ENCODE measurements around the gene POLR3B.

Gene POLR3B

DNA sequence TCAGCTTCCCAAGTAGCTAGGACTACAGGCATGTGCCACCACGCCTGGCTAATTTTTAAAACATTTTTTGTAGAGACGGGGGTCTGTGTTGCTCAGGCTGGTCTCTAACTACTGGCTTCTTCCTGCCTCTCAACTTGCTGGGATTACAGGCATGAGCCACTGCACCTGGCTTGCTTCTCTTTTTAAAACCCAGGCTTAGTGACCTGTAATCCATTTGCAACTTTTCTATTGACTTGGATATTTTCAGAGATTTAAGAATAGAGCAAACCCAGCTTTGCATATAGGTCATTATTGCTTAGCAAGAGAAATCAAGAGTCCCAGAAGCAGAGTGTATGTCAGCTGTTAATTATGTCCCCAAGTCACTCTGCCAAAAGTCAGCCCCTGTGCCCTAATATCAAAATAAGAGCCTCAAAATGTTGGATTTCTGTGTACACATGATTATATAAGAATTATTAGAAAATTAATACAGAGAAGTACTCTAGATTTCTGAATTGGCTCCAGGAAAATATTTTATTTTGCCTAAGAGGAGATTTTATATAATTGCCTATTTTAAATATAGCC lies 30.2 kb upstream of the POLR3B start:
- Histone ChIP-seq H3K9me3 (ENCODE audit: control insufficient read depth, low read depth, low read length) (no peaks in the 10 kb centered on the region), H3K4me1 (ENCODE audit: control insufficient read depth, low read depth, low read length) (peaks cover 24% of the 10 kb centered on the region), H3K36me3 (ENCODE audit: control insufficient read depth, low read depth, low read length) (no peaks in the 10 kb centered on the region), H3K9ac (ENCODE audit: low read length) (no peak overlapping the region), H3K27ac (ENCODE audit: low read length) (no peak overlapping the region), H3K27me3 (ENCODE audit: control insufficient read depth, insufficient read depth, low read length) (peaks cover 4% of the 10 kb centered on the region), H3K4me3 (ENCODE audit: low read length) (no peak overlapping the region)

DNA sequence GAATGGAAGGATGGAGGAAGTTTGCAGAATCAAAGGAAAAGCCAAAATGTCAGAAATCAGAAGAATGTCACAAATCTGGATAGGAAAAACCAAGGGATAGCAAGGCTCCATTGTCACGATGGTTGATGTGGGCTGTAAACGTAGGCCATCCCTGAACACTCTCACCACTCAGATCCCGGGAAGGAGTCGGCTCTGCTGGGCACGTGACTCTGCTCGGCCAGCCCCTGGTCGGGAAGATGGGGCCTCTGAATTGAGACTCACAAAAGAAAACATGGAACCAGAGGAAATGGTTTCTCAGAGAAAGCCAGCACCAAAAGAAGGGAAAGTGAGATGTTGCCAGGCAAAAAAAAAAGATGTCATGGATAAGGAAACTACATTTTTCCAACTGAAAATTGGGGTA lies 28.8 kb upstream of the POLR3B start:
- Histone ChIP-seq H3K36me3 (ENCODE audit: control insufficient read depth, low read depth, low read length) (no peaks in the 10 kb centered on the region), H3K4me3 (ENCODE audit: low read length) (no peak overlapping the region), H3K27me3 (ENCODE audit: control insufficient read depth, insufficient read depth, low read length) (peaks cover 4% of the 10 kb centered on the region), H3K9ac (ENCODE audit: low read length) (no peak overlapping the region), H3K9me3 (ENCODE audit: control insufficient read depth, low read depth, low read length) (no peaks in the 10 kb centered on the region), H3K27ac (ENCODE audit: low read length) (no peak overlapping the region), H3K4me1 (ENCODE audit: control insufficient read depth, low read depth, low read length) (peaks cover 24% of the 10 kb centered on the region)

DNA sequence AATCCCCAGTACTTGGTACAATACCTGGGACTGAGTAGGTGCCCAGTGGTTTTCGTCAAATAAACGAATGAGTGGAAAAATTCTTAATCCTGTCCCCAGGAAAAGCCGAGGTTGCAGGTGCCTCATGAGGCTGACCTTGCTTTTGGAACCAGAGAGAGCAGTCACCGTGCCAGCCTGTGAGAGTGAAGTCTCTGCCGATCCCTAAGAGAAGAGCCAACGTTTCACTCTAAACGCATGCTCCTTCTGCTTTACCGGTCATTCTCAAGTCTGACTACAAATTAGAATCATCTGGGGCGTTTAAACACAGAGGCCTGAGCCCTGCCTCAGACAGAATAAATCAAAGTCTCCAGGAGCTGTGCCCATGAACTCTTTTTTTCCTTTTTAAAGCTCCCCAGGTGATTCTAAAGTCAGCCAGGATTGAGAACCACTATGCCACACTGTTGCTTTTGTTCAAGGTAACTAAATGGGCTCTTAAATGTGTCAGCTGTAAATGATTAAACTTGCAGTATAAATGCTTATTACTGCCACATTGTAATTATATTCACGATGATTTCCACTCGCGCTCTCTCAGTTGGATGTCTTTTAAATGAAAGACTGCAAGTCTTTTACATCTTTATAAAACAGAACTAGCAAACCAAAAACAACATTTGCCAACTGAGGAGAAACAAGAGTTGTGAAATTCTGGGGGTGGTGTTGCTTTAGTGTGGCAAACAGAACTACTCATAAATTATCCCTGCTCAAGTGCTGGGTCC lies 28.1 kb upstream of the POLR3B start:
- Histone ChIP-seq H3K9me3 (ENCODE audit: control insufficient read depth, low read depth, low read length) (no peaks in the 10 kb centered on the region), H3K27ac (ENCODE audit: low read length) (no peak overlapping the region), H3K4me3 (ENCODE audit: low read length) (no peak overlapping the region), H3K9ac (ENCODE audit: low read length) (no peak overlapping the region), H3K4me1 (ENCODE audit: control insufficient read depth, low read depth, low read length) (peaks cover 24% of the 10 kb centered on the region), H3K36me3 (ENCODE audit: control insufficient read depth, low read depth, low read length) (no peaks in the 10 kb centered on the region), H3K27me3 (ENCODE audit: control insufficient read depth, insufficient read depth, low read length) (peaks cover 4% of the 10 kb centered on the region)

DNA sequence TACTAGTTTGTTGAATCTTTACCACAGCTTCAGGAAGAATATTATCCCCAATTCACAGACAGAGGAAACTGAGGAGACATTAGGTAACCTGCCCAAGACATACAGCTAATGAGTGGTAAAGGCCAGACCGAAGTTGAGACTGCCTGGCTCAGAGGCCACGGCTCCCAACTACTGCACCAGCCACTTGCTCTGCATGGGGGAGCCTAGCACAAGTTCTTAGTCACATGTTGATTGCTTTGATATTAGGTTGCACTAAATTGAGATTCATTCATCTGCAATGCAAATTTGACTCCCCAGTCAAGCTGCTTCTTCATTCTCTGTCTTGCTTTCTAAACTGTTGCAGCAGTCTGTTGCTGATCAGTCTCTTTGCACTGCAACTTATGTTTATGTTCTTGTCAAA lies 25.9 kb upstream of the POLR3B start:
- Histone ChIP-seq H3K36me3 (ENCODE audit: control insufficient read depth, low read depth, low read length) (no peaks in the 10 kb centered on the region), H3K9ac (ENCODE audit: low read length) (no peak overlapping the region), H3K27me3 (ENCODE audit: control insufficient read depth, insufficient read depth, low read length) (peaks cover 2% of the 10 kb centered on the region), H3K4me1 (ENCODE audit: control insufficient read depth, low read depth, low read length) (peaks cover 24% of the 10 kb centered on the region), H3K4me3 (ENCODE audit: low read length) (no peak overlapping the region), H3K9me3 (ENCODE audit: control insufficient read depth, low read depth, low read length) (no peaks in the 10 kb centered on the region), H3K27ac (ENCODE audit: low read length) (no peak overlapping the region)

- peaks cover 24% of the 10 kb centered on the region for H3K4me1 ChIP-seq (ENCODE audit: control insufficient read depth, low read depth, low read length)
- H3K9me3 ChIP-seq (ENCODE audit: control insufficient read depth, low read depth, low read length), result no peaks in the 10 kb centered on the region
These were observed 25.0 kb upstream of the POLR3B start for GRCh38 chr12:106332536-106332935.

GRCh38 chr12:106333010-106333409 lies 24.5 kb upstream of the POLR3B start:
- no peak overlapping the region for H3K4me3 ChIP-seq (ENCODE audit: low read length)
- no peak overlapping the region for H3K27ac ChIP-seq (ENCODE audit: low read length)
- peaks cover 24% of the 10 kb centered on the region for H3K4me1 ChIP-seq (ENCODE audit: control insufficient read depth, low read depth, low read length)
- no peaks in the 10 kb centered on the region for H3K36me3 ChIP-seq (ENCODE audit: control insufficient read depth, low read depth, low read length)
- H3K9me3 ChIP-seq (ENCODE audit: control insufficient read depth, low read depth, low read length), result no peaks in the 10 kb centered on the region
- H3K9ac ChIP-seq (ENCODE audit: low read length), result no peak overlapping the region
- no peaks in the 10 kb centered on the region for H3K27me3 ChIP-seq (ENCODE audit: control insufficient read depth, insufficient read depth, low read length)

More at GRCh38 chr12:106332536-106332935, 25.0 kb upstream of the POLR3B start:
- Histone ChIP-seq H3K4me3 (ENCODE audit: low read length) (no peak overlapping the region), H3K36me3 (ENCODE audit: control insufficient read depth, low read depth, low read length) (no peaks in the 10 kb centered on the region), H3K27ac (ENCODE audit: low read length) (no peak overlapping the region), H3K27me3 (ENCODE audit: control insufficient read depth, insufficient read depth, low read length) (no peaks in the 10 kb centered on the region), H3K9ac (ENCODE audit: low read length) (no peak overlapping the region)

- Histone ChIP-seq H3K4me1 (ENCODE audit: control insufficient read depth, low read depth, low read length) (peaks cover 23% of the 10 kb centered on the region), H3K27ac (ENCODE audit: low read length) (no peak overlapping the region), H3K27me3 (ENCODE audit: control insufficient read depth, insufficient read depth, low read length) (no peaks in the 10 kb centered on the region), H3K9me3 (ENCODE audit: control insufficient read depth, low read depth, low read length) (no peaks in the 10 kb centered on the region), H3K9ac (ENCODE audit: low read length) (no peak overlapping the region), H3K36me3 (ENCODE audit: control insufficient read depth, low read depth, low read length) (no peaks in the 10 kb centered on the region), H3K4me3 (ENCODE audit: low read length) (no peak overlapping the region)
These were observed 23.8 kb upstream of the POLR3B start for GRCh38 chr12:106333756-106334155.

GRCh38 chr12:106341086-106341877 lies 16.3 kb upstream of the POLR3B start:
- H3K9me3 ChIP-seq (ENCODE audit: control insufficient read depth, low read depth, low read length), result no peaks in the 10 kb centered on the region
- no peak overlapping the region for H3K27ac ChIP-seq (ENCODE audit: low read length)
- H3K36me3 ChIP-seq (ENCODE audit: control insufficient read depth, low read depth, low read length), result no peaks in the 10 kb centered on the region
- no peak overlapping the region for H3K4me3 ChIP-seq (ENCODE audit: low read length)
- H3K9ac ChIP-seq (ENCODE audit: low read length), result no peak overlapping the region
- H3K27me3 ChIP-seq (ENCODE audit: control insufficient read depth, insufficient read depth, low read length), result no peaks in the 10 kb centered on the region
- H3K4me1 ChIP-seq (ENCODE audit: control insufficient read depth, low read depth, low read length), result no peaks in the 10 kb centered on the region

DNA sequence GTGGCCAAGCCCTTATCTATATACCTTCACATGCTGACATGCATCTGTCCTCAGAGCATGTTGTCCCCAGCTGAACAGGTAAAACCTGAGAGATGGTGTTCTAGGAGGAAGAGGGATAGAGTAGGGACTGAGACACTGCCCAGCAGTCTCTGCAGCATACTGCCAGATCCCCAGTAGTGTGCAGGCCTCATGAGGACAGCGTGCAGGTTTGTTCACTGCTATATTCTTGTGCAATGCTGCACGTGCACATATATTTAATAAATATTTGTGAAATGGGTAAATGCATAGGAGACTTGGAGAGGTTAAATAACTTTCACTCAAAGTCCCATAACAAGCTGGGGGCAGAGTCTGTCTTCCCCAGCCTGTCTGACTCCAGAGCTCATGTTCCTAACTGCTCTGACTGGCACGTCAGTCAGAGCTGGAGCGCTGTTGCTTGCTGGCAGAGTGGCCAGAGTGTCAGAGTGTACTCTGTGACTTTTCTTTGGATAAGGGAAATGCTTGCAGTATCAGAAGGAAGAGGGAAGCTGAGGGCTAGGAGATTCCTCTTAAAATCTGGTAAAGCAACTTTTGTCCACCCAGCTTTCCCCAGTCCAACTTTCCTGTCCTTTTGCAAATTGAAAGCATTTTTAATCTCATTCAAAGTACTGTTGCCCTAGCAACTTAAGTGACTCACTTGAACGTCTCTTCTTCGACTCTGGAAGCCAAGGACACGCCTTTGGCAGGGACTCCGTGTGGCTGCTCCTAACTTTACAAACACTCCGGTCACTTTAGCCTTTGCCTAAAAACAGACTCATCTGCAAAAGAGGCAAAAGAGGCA lies 14.9 kb upstream of the POLR3B start:
- Histone ChIP-seq H3K36me3 (ENCODE audit: control insufficient read depth, low read depth, low read length) (no peaks in the 10 kb centered on the region), H3K4me1 (ENCODE audit: control insufficient read depth, low read depth, low read length) (no peaks in the 10 kb centered on the region), H3K9ac (ENCODE audit: low read length) (no peak overlapping the region), H3K27ac (ENCODE audit: low read length) (no peak overlapping the region), H3K9me3 (ENCODE audit: control insufficient read depth, low read depth, low read length) (no peaks in the 10 kb centered on the region), H3K4me3 (ENCODE audit: low read length) (no peak overlapping the region), H3K27me3 (ENCODE audit: control insufficient read depth, insufficient read depth, low read length) (no peaks in the 10 kb centered on the region)

- H3K9ac ChIP-seq (ENCODE audit: low read length), result no peak overlapping the region
- H3K9me3 ChIP-seq (ENCODE audit: control insufficient read depth, low read depth, low read length), result no peaks in the 10 kb centered on the region
- H3K27ac ChIP-seq (ENCODE audit: low read length), result no peak overlapping the region
- no peaks in the 10 kb centered on the region for H3K36me3 ChIP-seq (ENCODE audit: control insufficient read depth, low read depth, low read length)
- H3K4me3 ChIP-seq (ENCODE audit: low read length), result no peak overlapping the region
- H3K4me1 ChIP-seq (ENCODE audit: control insufficient read depth, low read depth, low read length), result no peaks in the 10 kb centered on the region
- H3K27me3 ChIP-seq (ENCODE audit: control insufficient read depth, insufficient read depth, low read length), result no peaks in the 10 kb centered on the region
These were observed 14.4 kb upstream of the POLR3B start for GRCh38 chr12:106343214-106343528.

- H3K4me3 ChIP-seq (ENCODE audit: low read length), result no peak overlapping the region
- H3K9ac ChIP-seq (ENCODE audit: low read length), result no peak overlapping the region
- no peaks in the 10 kb centered on the region for H3K4me1 ChIP-seq (ENCODE audit: control insufficient read depth, low read depth, low read length)
- no peaks in the 10 kb centered on the region for H3K9me3 ChIP-seq (ENCODE audit: control insufficient read depth, low read depth, low read length)
- no peaks in the 10 kb centered on the region for H3K36me3 ChIP-seq (ENCODE audit: control insufficient read depth, low read depth, low read length)
- H3K27me3 ChIP-seq (ENCODE audit: control insufficient read depth, insufficient read depth, low read length), result no peaks in the 10 kb centered on the region
- no peak overlapping the region for H3K27ac ChIP-seq (ENCODE audit: low read length)
These were observed 13.4 kb upstream of the POLR3B start for GRCh38 chr12:106344131-106344530.

Data from iPS-18a (cell line).